HG03354 (cell line): Measurements from ENCODE around the gene RPH3AL.

Experiments
- ATAC-seq: cut with Tn5 transposase; IDR thresholded peaks from one replicate; pipeline ENCODE4 v1.9.1; 2021; ENCODE audit warnings: mild to moderate bottlenecking; ENCODE audit not compliant: unreplicated experiment, poor library complexity, severe bottlenecking

RPH3AL gene

GRCh38 chr17:354651-355556, 2.3 kb upstream of the RPH3AL start:
- no peak for ATAC-seq

- no peak for ATAC-seq
Observed at GRCh38 chr17:353838-354234, 1.2 kb upstream of the RPH3AL start.

GRCh38 chr17:353213-353837, 718 bp upstream of the RPH3AL start:
- no peak for ATAC-seq

- ATAC-seq = no peak
Observed at GRCh38 chr17:351875-352420, 659 bp downstream of the RPH3AL start.

GRCh38 chr17:351449-351738, 1.2 kb downstream of the RPH3AL start:
- ATAC-seq = no peak

GRCh38 chr17:350706-351448, 1.7 kb downstream of the RPH3AL start:
- no peak for ATAC-seq

- no peak for ATAC-seq
Observed at GRCh38 chr17:349666-350065, 2.9 kb downstream of the RPH3AL start.

GRCh38 chr17:348692-349425, 3.7 kb downstream of the RPH3AL start:
- no peak for ATAC-seq

- no peak for ATAC-seq
Observed at GRCh38 chr17:348012-348411, 4.6 kb downstream of the RPH3AL start.

- no peak for ATAC-seq
Observed at GRCh38 chr17:347309-347899, 5.2 kb downstream of the RPH3AL start.

- no peak for ATAC-seq
Observed at GRCh38 chr17:345992-346785, 6.4 kb downstream of the RPH3AL start.

GRCh38 chr17:345261-345660, 7.3 kb downstream of the RPH3AL start:
- no peak for ATAC-seq

- no peak for ATAC-seq
Observed at GRCh38 chr17:343875-344752, 8.5 kb downstream of the RPH3AL start.

GRCh38 chr17:343211-343610, 9.4 kb downstream of the RPH3AL start:
- ATAC-seq = no peak

GRCh38 chr17:340074-340473, 12.5 kb downstream of the RPH3AL start:
- ATAC-seq = no peak

- ATAC-seq = no peak
Observed at GRCh38 chr17:339193-340061, 13.2 kb downstream of the RPH3AL start.
